SK-N-SH (cell line): Measurements from ENCODE around the gene ERMN. TPM values are rescaled to one million over a fixed set of nuclear protein-coding genes. Genes with fewer than 3 reads are reported as not detected.

Source experiments
- CTCF ChIA-PET: fragments of 300-600, 350-600 bp; formaldehyde crosslinking; extraction: SDS; loops from one replicate; lab custom pipeline; 2021; lab: Yijun Ruan, JAX
- POLR2A ChIA-PET: fragments of 350-600 bp; sonication (Branson Sonifier 250); formaldehyde crosslinking; extraction: SDS; loops from one replicate; lab custom pipeline; 2020; ENCODE audit warnings: antibody characterized with exemption, inconsistent platforms; lab: Yijun Ruan, JAX
- DNase-seq: peaks from one replicate; pipeline ENCODE4 v3.0.0; 2012
- H2AFZ ChIP-seq: fragments of 200-600 bp; sonication (generic); 2 replicates; pipeline ENCODE4 v1.8.1; 2016; ENCODE audit warnings: antibody characterized with exemption, mild to moderate bottlenecking, low read depth
- H3F3A ChIP-seq: fragments of 200-600 bp; sonication (generic); replicated peaks from 2 replicates; pipeline ENCODE3; 2016; ENCODE audit warnings: antibody characterized with exemption, mild to moderate bottlenecking; ENCODE audit not compliant: insufficient read depth
- H3K27ac ChIP-seq, 2 experiments: fragments of 200-500 bp in 1 of 2; fragments of 200-600 bp in 1 of 2; sonication (Bioruptor generic) in 1 of 2; sonication (generic), shearing (Covaris generic) in 1 of 2; 2 replicates each; pipeline versions ENCODE4 v1.5.1 to v1.6.1; 2014 to 2016; ENCODE audit warnings: low read depth in 2 of 2, inconsistent platforms in 1 of 2, low read length in 1 of 2, mild to moderate bottlenecking in 1 of 2, mixed read lengths in 1 of 2
- H3K27me3 ChIP-seq: fragments of 200-600 bp; sonication (generic), shearing (Covaris generic); 2 replicates; pipeline ENCODE4 v1.6.1; 2016; ENCODE audit warnings: mixed run types; ENCODE audit not compliant: insufficient read depth
- H3K36me3 ChIP-seq, 2 experiments: fragments of 200-500 bp in 1 of 2; fragments of 200-600 bp in 1 of 2; sonication (Bioruptor generic) in 1 of 2; sonication (generic) in 1 of 2; replicated peaks in 1 of 2; 2 replicates each; pipeline versions ENCODE3 to v1.5.1; 2014 to 2016; ENCODE audit warnings: low read length in 1 of 2, mild to moderate bottlenecking in 1 of 2; ENCODE audit not compliant: insufficient read depth in 2 of 2, control insufficient read depth in 1 of 2
- H3K4me1 ChIP-seq, 2 experiments: fragments of 200-500 bp in 1 of 2; fragments of 200-600 bp in 1 of 2; sonication (Bioruptor generic) in 1 of 2; sonication (generic), shearing (Covaris generic) in 1 of 2; 2 replicates each; pipeline versions ENCODE4 v1.5.1 to v1.6.1; 2014 to 2016; ENCODE audit warnings: low read depth in 1 of 2, low read length in 1 of 2, mixed run types in 1 of 2; ENCODE audit not compliant: insufficient read depth in 2 of 2, control insufficient read depth in 1 of 2
- H3K4me2 ChIP-seq: fragments of 200-600 bp; sonication (generic), shearing (Covaris generic); 2 replicates; pipeline ENCODE4 v1.6.1; 2017; ENCODE audit warnings: mixed run types
- H3K4me3 ChIP-seq, 2 experiments: fragments of 200-500 bp in 1 of 2; fragments of 200-600 bp in 1 of 2; sonication (Bioruptor generic) in 1 of 2; sonication (generic), shearing (Covaris generic) in 1 of 2; 2 replicates each; pipeline versions ENCODE4 v1.5.1 to v1.8.1; 2014 to 2016; ENCODE audit warnings: low read depth in 2 of 2, inconsistent platforms in 1 of 2, low read length in 1 of 2, mild to moderate bottlenecking in 1 of 2, mixed read lengths in 1 of 2, moderate library complexity in 1 of 2
- H3K79me2 ChIP-seq: fragments of 200-600 bp; sonication (generic); 2 replicates; pipeline ENCODE4 v1.8.1; 2017; ENCODE audit warnings: mild to moderate bottlenecking; ENCODE audit not compliant: insufficient read depth
- H3K9ac ChIP-seq: fragments of 200-600 bp; sonication (generic); 2 replicates; pipeline ENCODE4 v1.6.1; 2017; ENCODE audit warnings: mixed run types
- H3K9me2 ChIP-seq: fragments of 200-600 bp; sonication (generic); 2 replicates; pipeline ENCODE4 v1.6.1; 2017; ENCODE audit warnings: mixed run types
- H3K9me3 ChIP-seq: fragments of 200-600 bp; sonication (generic); 2 replicates; pipeline ENCODE4 v1.6.1; 2017; ENCODE audit warnings: mixed run types, mild to moderate bottlenecking, moderate library complexity
- H4K20me1 ChIP-seq: fragments of 200-600 bp; sonication (generic); 2 replicates; pipeline ENCODE4 v1.6.1; 2017; ENCODE audit warnings: mild to moderate bottlenecking, mixed run types; ENCODE audit not compliant: insufficient read depth
- ELF1 ChIP-seq: IDR thresholded peaks from 2 replicates; pipeline ENCODE4 v1.4.0; 2012
- EZH2phosphoT487 ChIP-seq: fragments of 200-600 bp; sonication (generic); IDR thresholded peaks from 2 replicates; pipeline ENCODE4 v1.6.1; 2017; ENCODE audit warnings: low read depth, mixed run types, mild to moderate bottlenecking, antibody characterized with exemption, moderate library complexity, borderline replicate concordance
- FOSL2 ChIP-seq: IDR thresholded peaks from 2 replicates; pipeline ENCODE4 v1.4.0; 2012; ENCODE audit warnings: low read depth, mild to moderate bottlenecking, moderate library complexity, borderline replicate concordance
- FOXJ3 ChIP-seq: sonication (generic); formaldehyde crosslinking; IDR thresholded peaks from 2 replicates; pipeline ENCODE4 v1.5.1; 2020; ENCODE audit warnings: mild to moderate bottlenecking, missing genetic modification reagents
- FOXM1 ChIP-seq: IDR thresholded peaks from 2 replicates; pipeline ENCODE4 v1.4.0; 2012; ENCODE audit warnings: low read depth, mild to moderate bottlenecking
- GABPA ChIP-seq: IDR thresholded peaks from 2 replicates; pipeline ENCODE4 v1.4.0; 2012; ENCODE audit warnings: low read depth, mild to moderate bottlenecking
- JUND ChIP-seq: IDR thresholded peaks from 2 replicates; pipeline ENCODE4 v1.4.0; 2012
- NFIC ChIP-seq: IDR thresholded peaks from 2 replicates; pipeline ENCODE4 v1.4.0; 2012; ENCODE audit warnings: borderline replicate concordance
- POLR2AphosphoS5 ChIP-seq: IDR thresholded peaks from 2 replicates; pipeline ENCODE4 v1.6.1; 2012; ENCODE audit warnings: low read depth, low read length
- RAD21 ChIP-seq: IDR thresholded peaks from 2 replicates; pipeline ENCODE4 v1.6.1; 2012; ENCODE audit warnings: mild to moderate bottlenecking, low read length
- SIN3A ChIP-seq: IDR thresholded peaks from 2 replicates; pipeline ENCODE4 v1.6.1; 2012; ENCODE audit warnings: low read depth, mild to moderate bottlenecking, low read length, moderate library complexity, borderline replicate concordance
- TAF1 ChIP-seq: IDR thresholded peaks from 2 replicates; pipeline ENCODE4 v1.6.1; 2012; ENCODE audit warnings: low read depth, mild to moderate bottlenecking, low read length, moderate library complexity, borderline replicate concordance
- WGBS: methylation state at CpG from one replicate; pipeline ENCODE4 v1.1.6; 2017; ENCODE audit warnings: low lambda C conversion rate; 5-methylcytosine and 5-hydroxymethylcytosine counted together
- polyA plus RNA-seq, 3 experiments: library from polyadenylated mRNA; depleted of rRNA; stranded (reverse); fragments of >200 nt; gene quantifications; 2 replicates each; pipeline ENCODE4 v1.2.3, GENCODE V29; 2012
- TF ChIP-seq, protein P1 (sequence below): fragments of 150-350 bp; IDR thresholded peaks from 2 replicates; pipeline ENCODE4 v1.6.1; 2016; ENCODE audit warnings: mild to moderate bottlenecking, low read depth, low read length
- TF ChIP-seq, protein P2 (sequence below): fragments of 200-600 bp; sonication (generic); IDR thresholded peaks from 2 replicates; pipeline ENCODE4 v1.6.1; 2017; ENCODE audit warnings: antibody characterized with exemption, mild to moderate bottlenecking, moderate library complexity
- TF ChIP-seq, protein P3 (sequence below): IDR thresholded peaks from 2 replicates; pipeline ENCODE4 v1.4.0; 2012; ENCODE audit warnings: low read depth
- TF ChIP-seq, protein P4 (sequence below): IDR thresholded peaks from 2 replicates; pipeline ENCODE4 v1.4.0; 2012; ENCODE audit warnings: low read depth, borderline replicate concordance
- TF ChIP-seq, protein P5 (sequence below): IDR thresholded peaks from 2 replicates; pipeline ENCODE4 v1.4.0; 2012; ENCODE audit warnings: low read depth, borderline replicate concordance
- TF ChIP-seq, protein P6 (sequence below): IDR thresholded peaks from 2 replicates; pipeline ENCODE4 v1.6.1; 2012; ENCODE audit warnings: mild to moderate bottlenecking, low read depth, low read length, moderate library complexity

The ERMN gene
- polyA plus RNA-seq, 1 of the 3 experiments (the other 2 are of a cell fraction): not detected

DNA sequence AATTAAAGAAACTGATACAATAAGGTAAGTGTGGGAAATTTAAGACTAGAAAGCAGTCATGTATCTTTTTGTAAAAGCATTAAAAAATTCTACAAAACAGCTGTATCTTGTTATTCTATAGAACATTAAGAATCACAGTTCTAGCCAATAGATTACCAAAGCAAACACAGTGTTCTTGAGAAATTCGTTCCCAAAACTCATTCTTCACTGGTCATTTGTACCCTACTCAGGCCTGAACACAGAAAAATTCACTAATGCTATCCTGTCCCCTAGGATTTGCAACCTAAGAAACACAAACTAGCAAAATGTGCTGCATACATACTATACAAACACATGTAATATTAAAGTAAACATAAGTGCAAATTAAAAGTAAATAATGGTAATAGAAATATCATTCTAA lies 29.1 kb downstream of the ERMN start:
- TF ChIP-seq NFIC (no peak), FOXM1 (no peak), TAF1 (no peak), SIN3A (no peak), FOXJ3 (no peak), EZH2phosphoT487 (no peak), POLR2AphosphoS5 (no peak), JUND (no peak), GABPA (no peak), FOSL2 (no peak), ELF1 (no peak), RAD21 (no peak)
- TF ChIP-seq, protein P1, sequence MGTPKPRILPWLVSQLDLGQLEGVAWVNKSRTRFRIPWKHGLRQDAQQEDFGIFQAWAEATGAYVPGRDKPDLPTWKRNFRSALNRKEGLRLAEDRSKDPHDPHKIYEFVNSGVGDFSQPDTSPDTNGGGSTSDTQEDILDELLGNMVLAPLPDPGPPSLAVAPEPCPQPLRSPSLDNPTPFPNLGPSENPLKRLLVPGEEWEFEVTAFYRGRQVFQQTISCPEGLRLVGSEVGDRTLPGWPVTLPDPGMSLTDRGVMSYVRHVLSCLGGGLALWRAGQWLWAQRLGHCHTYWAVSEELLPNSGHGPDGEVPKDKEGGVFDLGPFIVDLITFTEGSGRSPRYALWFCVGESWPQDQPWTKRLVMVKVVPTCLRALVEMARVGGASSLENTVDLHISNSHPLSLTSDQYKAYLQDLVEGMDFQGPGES: no peak
- TF ChIP-seq, protein P2, sequence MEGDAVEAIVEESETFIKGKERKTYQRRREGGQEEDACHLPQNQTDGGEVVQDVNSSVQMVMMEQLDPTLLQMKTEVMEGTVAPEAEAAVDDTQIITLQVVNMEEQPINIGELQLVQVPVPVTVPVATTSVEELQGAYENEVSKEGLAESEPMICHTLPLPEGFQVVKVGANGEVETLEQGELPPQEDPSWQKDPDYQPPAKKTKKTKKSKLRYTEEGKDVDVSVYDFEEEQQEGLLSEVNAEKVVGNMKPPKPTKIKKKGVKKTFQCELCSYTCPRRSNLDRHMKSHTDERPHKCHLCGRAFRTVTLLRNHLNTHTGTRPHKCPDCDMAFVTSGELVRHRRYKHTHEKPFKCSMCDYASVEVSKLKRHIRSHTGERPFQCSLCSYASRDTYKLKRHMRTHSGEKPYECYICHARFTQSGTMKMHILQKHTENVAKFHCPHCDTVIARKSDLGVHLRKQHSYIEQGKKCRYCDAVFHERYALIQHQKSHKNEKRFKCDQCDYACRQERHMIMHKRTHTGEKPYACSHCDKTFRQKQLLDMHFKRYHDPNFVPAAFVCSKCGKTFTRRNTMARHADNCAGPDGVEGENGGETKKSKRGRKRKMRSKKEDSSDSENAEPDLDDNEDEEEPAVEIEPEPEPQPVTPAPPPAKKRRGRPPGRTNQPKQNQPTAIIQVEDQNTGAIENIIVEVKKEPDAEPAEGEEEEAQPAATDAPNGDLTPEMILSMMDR: no peak
- TF ChIP-seq, protein P3, sequence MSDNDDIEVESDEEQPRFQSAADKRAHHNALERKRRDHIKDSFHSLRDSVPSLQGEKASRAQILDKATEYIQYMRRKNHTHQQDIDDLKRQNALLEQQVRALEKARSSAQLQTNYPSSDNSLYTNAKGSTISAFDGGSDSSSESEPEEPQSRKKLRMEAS: no peak
- TF ChIP-seq, protein P4, sequence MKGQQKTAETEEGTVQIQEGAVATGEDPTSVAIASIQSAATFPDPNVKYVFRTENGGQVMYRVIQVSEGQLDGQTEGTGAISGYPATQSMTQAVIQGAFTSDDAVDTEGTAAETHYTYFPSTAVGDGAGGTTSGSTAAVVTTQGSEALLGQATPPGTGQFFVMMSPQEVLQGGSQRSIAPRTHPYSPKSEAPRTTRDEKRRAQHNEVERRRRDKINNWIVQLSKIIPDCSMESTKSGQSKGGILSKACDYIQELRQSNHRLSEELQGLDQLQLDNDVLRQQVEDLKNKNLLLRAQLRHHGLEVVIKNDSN: no peak
- TF ChIP-seq, protein P5, sequence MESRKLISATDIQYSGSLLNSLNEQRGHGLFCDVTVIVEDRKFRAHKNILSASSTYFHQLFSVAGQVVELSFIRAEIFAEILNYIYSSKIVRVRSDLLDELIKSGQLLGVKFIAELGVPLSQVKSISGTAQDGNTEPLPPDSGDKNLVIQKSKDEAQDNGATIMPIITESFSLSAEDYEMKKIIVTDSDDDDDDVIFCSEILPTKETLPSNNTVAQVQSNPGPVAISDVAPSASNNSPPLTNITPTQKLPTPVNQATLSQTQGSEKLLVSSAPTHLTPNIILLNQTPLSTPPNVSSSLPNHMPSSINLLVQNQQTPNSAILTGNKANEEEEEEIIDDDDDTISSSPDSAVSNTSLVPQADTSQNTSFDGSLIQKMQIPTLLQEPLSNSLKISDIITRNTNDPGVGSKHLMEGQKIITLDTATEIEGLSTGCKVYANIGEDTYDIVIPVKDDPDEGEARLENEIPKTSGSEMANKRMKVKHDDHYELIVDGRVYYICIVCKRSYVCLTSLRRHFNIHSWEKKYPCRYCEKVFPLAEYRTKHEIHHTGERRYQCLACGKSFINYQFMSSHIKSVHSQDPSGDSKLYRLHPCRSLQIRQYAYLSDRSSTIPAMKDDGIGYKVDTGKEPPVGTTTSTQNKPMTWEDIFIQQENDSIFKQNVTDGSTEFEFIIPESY: no peak
- TF ChIP-seq, protein P6, sequence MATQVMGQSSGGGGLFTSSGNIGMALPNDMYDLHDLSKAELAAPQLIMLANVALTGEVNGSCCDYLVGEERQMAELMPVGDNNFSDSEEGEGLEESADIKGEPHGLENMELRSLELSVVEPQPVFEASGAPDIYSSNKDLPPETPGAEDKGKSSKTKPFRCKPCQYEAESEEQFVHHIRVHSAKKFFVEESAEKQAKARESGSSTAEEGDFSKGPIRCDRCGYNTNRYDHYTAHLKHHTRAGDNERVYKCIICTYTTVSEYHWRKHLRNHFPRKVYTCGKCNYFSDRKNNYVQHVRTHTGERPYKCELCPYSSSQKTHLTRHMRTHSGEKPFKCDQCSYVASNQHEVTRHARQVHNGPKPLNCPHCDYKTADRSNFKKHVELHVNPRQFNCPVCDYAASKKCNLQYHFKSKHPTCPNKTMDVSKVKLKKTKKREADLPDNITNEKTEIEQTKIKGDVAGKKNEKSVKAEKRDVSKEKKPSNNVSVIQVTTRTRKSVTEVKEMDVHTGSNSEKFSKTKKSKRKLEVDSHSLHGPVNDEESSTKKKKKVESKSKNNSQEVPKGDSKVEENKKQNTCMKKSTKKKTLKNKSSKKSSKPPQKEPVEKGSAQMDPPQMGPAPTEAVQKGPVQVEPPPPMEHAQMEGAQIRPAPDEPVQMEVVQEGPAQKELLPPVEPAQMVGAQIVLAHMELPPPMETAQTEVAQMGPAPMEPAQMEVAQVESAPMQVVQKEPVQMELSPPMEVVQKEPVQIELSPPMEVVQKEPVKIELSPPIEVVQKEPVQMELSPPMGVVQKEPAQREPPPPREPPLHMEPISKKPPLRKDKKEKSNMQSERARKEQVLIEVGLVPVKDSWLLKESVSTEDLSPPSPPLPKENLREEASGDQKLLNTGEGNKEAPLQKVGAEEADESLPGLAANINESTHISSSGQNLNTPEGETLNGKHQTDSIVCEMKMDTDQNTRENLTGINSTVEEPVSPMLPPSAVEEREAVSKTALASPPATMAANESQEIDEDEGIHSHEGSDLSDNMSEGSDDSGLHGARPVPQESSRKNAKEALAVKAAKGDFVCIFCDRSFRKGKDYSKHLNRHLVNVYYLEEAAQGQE: no peak
- Histone ChIP-seq H3K4me2 (no peak overlapping the region), H3K4me3 (no peak overlapping the region), H3K9me2 (no peaks in the 10 kb centered on the region), H3K79me2 (no peaks in the 10 kb centered on the region), H3K9ac (no peak overlapping the region), H3K27me3 (no peaks in the 10 kb centered on the region), H3F3A (no peaks in the 10 kb centered on the region), H2AFZ (no peak overlapping the region), H3K36me3 (peaks cover 0 to 3% of the 10 kb centered on the region in 2 experiments), H3K4me1 (no peaks in the 10 kb centered on the region), H4K20me1 (no peaks in the 10 kb centered on the region), H3K27ac (no peak overlapping the region), H3K9me3 (no peaks in the 10 kb centered on the region)
- no peak for DNase-seq
- CTCF ChIA-PET: interaction anchor here (1.2 to 2.1 kb wide), 2 partner anchors 31 to 40 kb away, joined by 3 to 6 read pairs; no protein-coding TSS in a partner anchor
- POLR2A ChIA-PET: no interaction called here
- WGBS: 12% methylated on average over 1 of the region's 1 CpG
